ENCODE data around the gene DYRK1A.

The DYRK1A gene

DNA sequence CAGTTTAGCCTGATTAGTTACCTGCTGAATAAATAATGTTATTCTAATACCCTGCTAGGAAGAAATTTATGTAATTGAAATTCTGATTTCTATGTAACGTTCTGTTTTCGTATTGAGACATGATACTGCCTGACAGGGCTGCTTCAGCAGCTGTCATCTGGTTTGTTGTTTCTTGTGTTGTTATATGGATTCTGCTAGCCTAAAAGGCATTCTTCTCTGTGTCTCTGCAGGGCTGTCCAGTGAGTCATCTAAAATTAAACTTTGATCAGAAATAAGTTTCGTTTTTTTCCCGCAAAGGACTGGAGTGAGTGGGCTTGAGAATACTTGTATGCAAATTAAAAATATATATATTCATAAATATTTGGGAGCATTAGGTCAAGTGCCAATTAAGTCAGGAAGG is 93.0 kb downstream of the DYRK1A start:
- intact Hi-C loops (cut with DNase I), result loop anchor here (5.0 kb wide), 1 partner anchor 92 kb away; the partner anchor contains the start of gene DYRK1A
- no peak for DNase-seq

DNA sequence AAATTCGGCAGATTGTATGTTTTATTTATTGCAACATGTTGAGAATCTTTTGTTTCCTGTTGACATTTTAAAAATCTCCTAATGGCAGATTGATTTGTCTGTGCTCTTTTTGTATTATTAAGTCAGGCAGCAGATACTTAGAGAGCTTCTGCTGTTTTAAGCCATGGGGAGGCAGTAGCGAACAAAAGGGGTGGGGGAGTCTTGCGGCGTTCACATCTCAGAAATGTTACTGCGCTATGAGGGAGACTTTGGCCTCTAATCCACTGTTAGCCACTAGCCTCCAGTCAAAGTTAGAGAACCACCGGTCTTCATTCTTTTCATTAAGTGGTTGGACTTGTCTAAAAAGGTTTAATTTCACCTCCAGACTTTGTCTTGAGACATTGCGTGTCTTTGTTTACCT is 93.6 kb downstream of the DYRK1A start:
- intact Hi-C loops (cut with DNase I), result no loop called here
- DNase-seq, result no peak

DNA sequence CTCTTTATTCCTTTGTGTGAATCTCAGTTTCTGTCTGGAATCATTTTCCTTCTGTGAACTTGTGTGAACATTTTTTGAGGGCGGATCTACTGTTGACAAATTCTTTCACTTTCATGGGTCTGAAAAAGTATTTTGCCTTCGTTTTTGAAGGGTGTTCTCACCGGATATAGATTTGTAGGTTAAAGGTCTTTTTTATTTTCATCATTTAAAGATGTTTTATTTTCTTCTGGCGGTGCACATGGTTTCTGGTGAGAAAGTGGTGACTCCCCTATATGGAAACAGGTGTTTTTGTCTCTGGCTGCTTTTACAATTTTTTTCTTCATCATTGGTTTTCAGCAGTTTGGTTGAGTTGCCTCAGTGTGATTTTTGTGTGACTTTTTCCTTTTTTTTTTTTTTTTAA is 94.9 kb downstream of the DYRK1A start:
- intact Hi-C loops (cut with DNase I), result no loop called here
- DNase-seq, result no peak

DNA sequence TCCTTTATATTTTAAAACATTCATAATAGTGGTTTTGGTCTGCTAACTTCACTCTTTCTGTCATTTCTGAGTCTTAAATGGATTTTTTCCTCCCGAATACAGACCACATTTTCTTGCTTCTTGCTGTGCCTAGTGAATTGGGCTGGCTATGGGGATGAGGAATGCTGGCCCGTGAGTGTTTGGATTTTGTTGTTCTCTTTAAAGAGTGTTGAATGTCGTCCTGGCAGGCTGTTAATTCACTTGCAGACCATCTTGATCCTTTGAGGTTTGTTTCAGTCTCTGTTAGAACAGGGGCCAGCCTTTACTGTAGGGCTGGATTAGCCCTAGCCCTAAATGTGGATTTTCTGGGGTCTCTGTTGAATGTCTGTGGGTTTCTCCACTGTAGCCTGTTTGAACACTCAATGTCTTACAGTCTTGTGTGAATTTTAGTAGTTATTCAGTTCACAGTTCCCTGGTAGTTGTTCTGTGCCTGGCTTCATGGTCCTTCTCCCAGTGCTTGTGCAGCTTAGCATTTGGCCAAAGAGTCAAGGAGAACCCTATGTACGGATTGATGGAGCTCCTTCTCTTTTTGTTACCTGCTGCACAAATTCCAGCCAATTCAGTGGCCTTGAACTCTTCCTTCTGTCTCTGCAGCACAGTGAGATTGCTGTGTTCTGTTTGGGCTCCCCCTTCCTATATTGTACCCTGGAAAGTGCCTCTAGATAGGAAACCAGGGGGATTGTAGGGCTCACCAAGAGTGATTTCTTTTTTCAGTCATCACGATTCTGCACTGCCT is 95.7 kb downstream of the DYRK1A start:
- intact Hi-C loops (cut with DNase I), result no loop called here
- no peak for DNase-seq

DNA sequence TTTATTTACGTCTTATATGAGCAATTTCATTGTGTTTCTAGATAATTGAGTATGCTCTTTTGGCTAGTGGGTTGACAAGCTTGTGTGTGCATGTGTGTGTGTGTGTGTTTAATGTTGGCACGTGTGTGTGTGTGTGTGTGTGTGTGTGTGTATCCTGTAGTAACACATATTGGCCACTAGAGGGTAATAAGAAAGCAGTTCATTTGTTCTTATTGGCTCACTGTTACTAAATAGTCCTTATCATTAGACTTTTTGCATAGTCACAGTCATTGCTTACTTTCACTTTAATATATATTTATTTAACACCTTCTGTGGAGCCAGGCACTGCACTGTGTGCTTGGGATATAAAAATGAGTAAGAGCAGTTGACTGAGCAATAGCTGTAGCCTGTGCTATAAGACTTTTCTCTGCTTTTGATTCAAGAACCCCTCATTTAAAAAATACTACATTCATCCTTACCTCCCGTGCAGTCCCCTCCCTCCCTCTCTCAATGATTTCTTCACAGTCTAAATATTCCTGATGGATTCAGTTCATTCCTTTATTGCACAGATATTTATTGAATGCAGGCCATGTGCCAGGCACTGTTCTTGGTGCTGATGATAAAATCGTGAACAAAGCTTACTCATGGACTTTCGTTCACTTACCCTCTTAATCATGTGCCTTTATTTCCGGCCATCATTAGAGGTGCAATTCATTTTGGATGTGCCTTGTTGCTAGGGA is 96.7 kb downstream of the DYRK1A start:
- no peak for DNase-seq
- intact Hi-C loops (cut with DNase I), result no loop called here

DNA sequence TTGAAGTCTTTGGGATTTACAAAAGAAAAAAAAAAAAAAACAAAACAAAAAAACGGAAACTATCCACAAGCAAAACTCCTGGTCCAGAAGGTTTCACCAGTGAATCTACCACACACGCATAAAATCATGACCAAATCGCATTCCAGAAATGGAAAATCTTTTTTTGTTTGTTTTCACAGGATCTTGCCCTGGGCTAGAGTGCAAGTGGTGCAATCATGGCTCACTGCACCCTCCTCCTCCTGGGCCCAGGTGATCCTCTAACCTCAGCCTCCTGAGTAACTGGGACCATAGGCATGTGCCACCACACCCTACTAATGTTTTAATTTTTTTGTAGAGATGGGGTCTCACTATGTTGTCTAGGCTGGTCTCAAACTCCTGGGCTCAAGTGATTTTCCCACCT is 100.5 kb downstream of the DYRK1A start:
- intact Hi-C loops (cut with DNase I), result no loop called here
- DNase-seq, result no peak

DNA sequence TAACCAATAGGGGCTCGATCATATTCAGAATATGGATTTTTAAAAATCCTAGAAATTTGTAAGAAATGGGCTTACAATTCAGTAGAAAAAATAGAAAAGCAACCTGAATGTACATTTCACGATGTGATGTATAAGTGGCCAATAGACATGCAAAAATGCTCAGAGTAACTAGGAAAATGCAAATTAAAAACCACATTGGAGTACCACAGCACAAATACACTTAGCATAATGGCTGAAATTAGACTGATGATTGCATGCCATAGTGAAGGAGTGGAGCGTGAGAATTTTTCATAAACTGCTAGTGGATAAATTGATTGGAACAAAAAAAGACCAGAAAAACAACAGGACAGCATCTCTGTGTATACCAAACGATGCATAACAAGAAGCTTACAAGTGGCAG is 102.3 kb downstream of the DYRK1A start:
- DNase-seq, result no peak
- intact Hi-C loops (cut with DNase I), result no loop called here

GRCh38 chr21:37469441-37469840 is 102.9 kb downstream of the DYRK1A start:
- no peak for DNase-seq
- intact Hi-C loops (cut with DNase I), result no loop called here

DNA sequence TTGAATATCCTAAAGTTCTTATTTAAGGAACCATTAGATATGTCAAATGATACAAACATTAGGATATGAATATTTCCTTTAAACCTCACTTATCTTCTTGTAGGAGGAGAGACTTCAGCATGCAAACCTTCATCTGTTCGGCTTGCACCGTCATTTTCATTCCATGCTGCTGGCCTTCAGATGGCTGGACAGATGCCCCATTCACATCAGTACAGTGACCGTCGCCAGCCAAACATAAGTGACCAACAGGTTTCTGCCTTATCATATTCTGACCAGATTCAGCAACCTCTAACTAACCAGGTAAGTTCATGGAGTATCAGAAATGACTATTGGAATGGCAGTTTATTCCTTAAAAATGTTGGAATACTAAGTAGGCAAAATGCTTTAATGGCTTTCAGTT is 106.0 kb downstream of the DYRK1A start:
- intact Hi-C loops (cut with DNase I), result no loop called here
- peak in 2 of 42 donors; percentile 14 to 30 for DNase-seq

- no peak for DNase-seq
- intact Hi-C loops (cut with DNase I), result no loop called here
Measured at GRCh38 chr21:37473491-37473890, 106.9 kb downstream of the DYRK1A start.

DNA sequence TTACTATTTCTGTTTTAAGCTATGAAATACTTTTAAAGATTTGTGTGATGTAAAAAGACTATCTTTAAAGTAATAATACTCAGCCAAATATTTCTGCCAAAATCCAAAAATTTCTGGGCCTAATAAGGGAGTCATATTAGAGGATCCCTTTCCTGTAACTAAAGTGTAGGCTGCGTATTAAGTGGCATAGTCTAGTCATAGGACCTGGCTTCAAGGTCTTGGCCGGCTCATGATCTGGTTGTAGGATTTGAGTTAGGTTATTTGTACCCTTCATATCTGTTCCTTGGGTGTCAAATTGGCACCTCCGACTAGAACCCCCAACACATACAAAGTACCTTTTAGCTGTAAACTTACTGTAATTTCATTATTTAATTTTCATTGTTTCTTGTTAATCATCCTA is 107.8 kb downstream of the DYRK1A start:
- intact Hi-C loops (cut with DNase I), result no loop called here
- DNase-seq, result no peak

DNA sequence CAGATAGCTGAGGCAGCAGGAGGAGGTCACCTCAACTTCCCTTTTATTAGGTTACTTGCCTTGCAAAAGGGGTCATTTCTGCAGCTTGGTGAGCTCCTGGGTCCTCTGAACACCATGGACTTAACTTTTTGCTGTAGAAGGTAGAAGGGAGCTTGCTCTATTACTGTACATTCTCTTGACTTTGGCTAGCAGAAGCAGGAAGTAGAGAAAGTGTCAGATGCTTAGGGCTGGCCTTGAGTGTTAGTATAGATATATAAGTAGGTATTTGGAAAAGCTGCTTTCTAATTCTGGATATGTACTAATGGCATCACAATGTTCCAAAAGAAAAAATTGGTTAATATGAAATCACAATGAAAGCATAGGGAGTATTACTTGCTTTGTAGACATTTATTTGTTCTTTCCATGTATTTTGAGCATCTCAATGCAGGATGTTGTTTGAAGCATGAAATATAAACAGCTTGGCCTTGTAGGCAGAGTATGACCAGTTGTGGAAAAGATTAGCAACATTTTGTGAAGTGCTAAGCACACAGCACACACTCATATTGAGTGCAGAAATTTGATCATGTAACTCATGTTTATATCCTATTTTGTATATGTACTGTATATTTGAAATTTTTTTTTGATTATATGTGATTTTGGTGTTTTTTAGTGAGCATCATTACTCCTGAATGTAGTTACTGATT is 108.8 kb downstream of the DYRK1A start:
- no peak for DNase-seq
- intact Hi-C loops (cut with DNase I), result no loop called here

DNA sequence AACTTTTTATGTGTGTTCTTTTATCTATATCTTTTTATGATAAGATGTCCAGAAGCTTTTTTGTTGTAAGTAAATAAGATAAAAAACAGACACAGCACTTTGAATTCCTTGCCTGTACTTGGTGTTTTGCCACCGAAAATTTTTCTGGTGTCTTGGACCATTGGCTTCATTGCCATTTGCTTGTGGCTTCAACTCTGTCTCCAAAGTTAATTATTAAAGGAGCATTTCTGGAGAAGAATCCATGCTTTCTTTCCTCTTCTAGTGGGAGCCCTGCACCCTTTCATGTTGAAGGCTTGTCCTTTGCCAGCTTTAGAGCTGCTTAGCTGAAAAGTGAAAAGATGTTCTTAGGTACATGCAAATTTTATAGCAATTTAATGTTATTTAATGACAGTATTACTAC is 112.2 kb downstream of the DYRK1A start:
- intact Hi-C loops (cut with DNase I), result no loop called here
- no peak for DNase-seq

DNA sequence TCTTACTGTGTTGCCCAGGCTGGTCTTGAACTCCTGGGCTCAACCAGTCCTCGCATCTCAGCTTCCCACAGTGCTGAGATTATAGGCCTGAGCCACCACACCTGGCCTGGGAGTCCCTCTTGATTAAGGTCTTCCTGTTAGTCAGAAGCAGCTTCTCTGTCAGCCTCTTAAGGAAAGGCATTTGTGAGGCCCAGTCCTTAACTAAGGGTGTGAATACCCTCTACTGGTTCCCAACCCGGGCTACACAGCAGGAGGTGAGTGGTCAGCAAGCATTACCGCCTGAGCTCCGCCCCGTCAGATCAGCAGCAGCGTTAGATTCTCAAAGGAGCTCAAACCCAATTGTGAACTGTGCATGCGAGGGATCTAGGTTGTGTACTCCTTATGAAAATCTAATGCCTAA is 117.2 kb downstream of the DYRK1A start:
- intact Hi-C loops (cut with DNase I), result no loop called here
- no peak for DNase-seq

DNA sequence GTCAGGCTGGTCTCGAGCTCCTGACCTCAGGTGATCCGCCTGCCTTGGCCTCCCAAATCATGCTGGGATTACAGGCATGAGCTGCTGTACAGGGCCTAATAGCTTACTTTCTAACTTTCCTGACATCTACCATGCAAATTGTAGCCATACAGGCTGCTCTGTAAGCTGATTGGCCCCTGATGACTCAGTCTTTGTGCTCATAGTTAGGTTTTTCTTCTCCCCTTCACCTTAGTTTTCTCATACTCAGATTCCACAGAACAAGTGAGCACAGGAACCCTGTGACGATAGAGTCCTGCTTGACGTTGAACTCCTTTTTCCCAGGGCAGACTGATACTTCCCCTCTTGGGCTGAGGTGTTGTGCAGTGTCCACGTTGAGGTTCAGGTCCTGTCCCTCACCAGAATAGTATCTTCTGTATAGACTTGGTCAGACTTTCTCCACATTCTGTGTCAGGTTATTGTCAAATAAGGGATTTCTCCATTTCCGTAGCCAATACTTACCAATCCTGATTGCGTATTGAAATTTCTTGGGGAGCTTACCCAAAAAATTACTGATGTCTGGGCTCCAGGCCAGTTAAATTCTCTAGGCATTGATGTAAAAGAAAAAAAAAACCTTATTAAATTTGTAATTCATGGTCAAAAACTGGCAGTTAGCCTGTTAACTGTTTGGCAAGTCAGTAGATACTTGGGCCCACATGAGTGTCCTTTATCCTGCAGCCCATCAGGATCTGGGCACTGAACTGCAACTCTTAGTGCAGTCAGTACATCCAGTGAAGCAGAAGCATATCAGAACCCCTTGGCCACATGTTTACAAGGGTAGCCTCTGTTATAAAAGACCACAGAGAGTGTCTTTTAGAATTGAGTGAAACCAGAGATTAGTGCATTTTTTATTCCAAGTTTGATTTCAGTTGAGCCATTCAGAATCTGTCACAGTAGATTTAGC is 118.2 kb downstream of the DYRK1A start:
- intact Hi-C loops (cut with DNase I), result no loop called here
- no peak for DNase-seq

DNA sequence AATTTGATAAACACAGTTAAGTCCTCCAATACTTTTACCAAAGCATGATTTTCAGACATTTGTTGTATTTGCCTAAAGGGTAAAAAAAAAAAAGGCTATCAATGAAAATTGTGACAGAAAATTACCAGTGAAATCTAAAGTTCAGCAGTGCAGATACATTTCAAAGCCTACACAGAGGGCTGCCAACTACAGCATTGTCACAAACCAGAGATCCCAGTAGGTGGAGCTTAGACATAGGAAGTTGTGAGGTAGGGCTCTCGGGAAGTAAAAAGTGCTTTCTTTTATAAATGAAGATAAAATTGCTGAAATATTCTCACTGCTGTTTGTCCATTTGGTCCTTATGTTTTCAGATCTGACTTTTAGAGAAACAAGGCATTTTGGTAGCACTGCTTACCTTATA is 123.0 kb downstream of the DYRK1A start:
- DNase-seq, result no peak
- intact Hi-C loops (cut with DNase I), result no loop called here

- no peak for DNase-seq
- intact Hi-C loops (cut with DNase I), result no loop called here
Measured at GRCh38 chr21:37490084-37490483, 123.5 kb downstream of the DYRK1A start.

- DNase-seq, result no peak
- intact Hi-C loops (cut with DNase I), result no loop called here
Measured at GRCh38 chr21:37496972-37497371, 130.4 kb downstream of the DYRK1A start.

DNA sequence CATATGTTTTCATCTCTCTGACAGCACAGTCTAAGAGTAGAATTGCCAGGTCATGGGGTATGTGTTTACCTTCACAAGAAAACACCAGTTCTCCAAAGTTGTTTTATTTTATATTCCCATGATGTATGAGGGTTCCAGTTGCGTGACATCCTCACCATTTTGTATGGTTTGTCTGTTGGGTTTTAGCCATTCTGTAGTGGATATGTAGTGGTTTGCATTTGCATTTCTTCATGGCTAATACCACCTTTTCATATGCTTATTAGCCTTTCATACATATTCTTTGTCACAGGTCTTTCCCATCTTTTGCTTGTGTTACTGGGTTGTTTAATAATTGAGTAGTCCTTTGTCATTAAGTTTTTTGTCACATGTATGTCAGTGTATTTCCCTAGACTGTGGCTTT is 132.1 kb downstream of the DYRK1A start:
- DNase-seq, result no peak
- intact Hi-C loops (cut with DNase I), result no loop called here

Measured in head of caudate nucleus (tissue), 42 donors.